OCI-LY1 (cell line): Measurements from ENCODE around the gene ASIP.

Source experiments
- H2AFZ ChIP-seq: fragments of 200-600 bp; sonication (generic), shearing (Covaris generic); 2 replicates; pipeline ENCODE4 v1.6.0; 2014; ENCODE audit warnings: antibody characterized with exemption, mild to moderate bottlenecking, low read length
- H3F3A ChIP-seq: fragments of 200-600 bp; sonication (generic), shearing (Covaris generic); 2 replicates; pipeline ENCODE4 v1.6.0; 2014; ENCODE audit warnings: mild to moderate bottlenecking, antibody characterized with exemption, low read length, moderate library complexity; ENCODE audit not compliant: insufficient read depth
- H3K27ac ChIP-seq: fragments of 200-600 bp; sonication (generic); 2 replicates; pipeline ENCODE4 v1.5.1; 2014; ENCODE audit warnings: low read length, mixed run types, mild to moderate bottlenecking, low read depth; ENCODE audit not compliant: poor library complexity, severe bottlenecking
- H3K27me3 ChIP-seq: fragments of 200-600 bp; sonication (generic); 2 replicates; pipeline ENCODE4 v1.6.0; 2014; ENCODE audit warnings: antibody characterized with exemption, mild to moderate bottlenecking, low read length, moderate library complexity; ENCODE audit not compliant: insufficient read depth
- H3K36me3 ChIP-seq: fragments of 200-600 bp; sonication (generic); 2 replicates; pipeline ENCODE4 v1.6.1; 2014; ENCODE audit warnings: mild to moderate bottlenecking, antibody characterized with exemption, low read length, moderate library complexity, mixed read lengths; ENCODE audit not compliant: insufficient read depth
- H3K4me1 ChIP-seq: fragments of 200-600 bp; sonication (generic); 2 replicates; pipeline ENCODE4 v1.5.1; 2014; ENCODE audit warnings: mild to moderate bottlenecking, low read length, moderate library complexity; ENCODE audit not compliant: insufficient read depth, severe bottlenecking
- H3K4me2 ChIP-seq: fragments of 200-600 bp; sonication (generic), shearing (Covaris generic); 2 replicates; pipeline ENCODE4 v1.6.1; 2014; ENCODE audit warnings: low read length
- H3K4me3 ChIP-seq: fragments of 200-600 bp; sonication (generic); 2 replicates; pipeline ENCODE4 v1.5.1; 2014; ENCODE audit warnings: low read length, low read depth, mild to moderate bottlenecking, mixed read lengths; ENCODE audit not compliant: poor library complexity, severe bottlenecking
- H3K79me2 ChIP-seq: fragments of 200-600 bp; shearing (Covaris generic); 2 replicates; pipeline ENCODE4 v1.6.1; 2016; ENCODE audit warnings: mixed run types, low read length, mixed read lengths; ENCODE audit not compliant: insufficient read depth
- H3K9ac ChIP-seq: fragments of 200-600 bp; sonication (generic), shearing (Covaris generic); 2 replicates; pipeline ENCODE4 v1.6.1; 2014; ENCODE audit warnings: mild to moderate bottlenecking, low read length, mixed read lengths
- H3K9me2 ChIP-seq: fragments of 200-600 bp; sonication (generic), shearing (Covaris generic); 2 replicates; pipeline ENCODE4 v1.6.1; 2014; ENCODE audit warnings: low read depth, mild to moderate bottlenecking, low read length, mixed read lengths
- H3K9me3 ChIP-seq: fragments of 200-600 bp; shearing (Covaris generic); 2 replicates; pipeline ENCODE4 v1.6.1; 2014; ENCODE audit warnings: low read length, mixed read lengths
- H4K20me1 ChIP-seq: fragments of 200-600 bp; sonication (generic), shearing (Covaris generic); 2 replicates; pipeline ENCODE4 v1.6.0; 2016; ENCODE audit warnings: mild to moderate bottlenecking, low read length; ENCODE audit not compliant: insufficient read depth
- EZH2 ChIP-seq: fragments of 200-600 bp; sonication (generic), shearing (Covaris generic); IDR thresholded peaks from 2 replicates; pipeline ENCODE4 v1.8.0; 2017; ENCODE audit warnings: borderline replicate concordance, mixed run types, mild to moderate bottlenecking, antibody characterized with exemption, low read length, moderate library complexity, mixed read lengths
- TF ChIP-seq, protein P1 (sequence below): fragments of 200-600 bp; sonication (generic), shearing (Covaris generic); IDR thresholded peaks from 2 replicates; pipeline ENCODE4 v1.5.1; 2017; ENCODE audit warnings: mild to moderate bottlenecking, antibody characterized with exemption, low read length, moderate library complexity, mixed read lengths

ASIP gene

GRCh38 chr20:34215711-34216381 is 25.4 kb upstream of the ASIP start:
- Histone ChIP-seq H3K9ac (no peak overlapping the region), H3K36me3 (no peaks in the 10 kb centered on the region; the same call in 1 of the 2 replicates), H3K79me2 (no peaks in the 10 kb centered on the region), H3K4me1 (no peaks in the 10 kb centered on the region), H3K4me3 (no peak overlapping the region), H3K9me2 (no peaks in the 10 kb centered on the region), H3F3A (no peaks in the 10 kb centered on the region), H3K27ac (no peak overlapping the region), H3K27me3 (no peaks in the 10 kb centered on the region; the same call in 1 of the 2 replicates), H2AFZ (no peak overlapping the region), H4K20me1 (no peaks in the 10 kb centered on the region), H3K9me3 (peaks cover 7% of the 10 kb centered on the region), H3K4me2 (no peak overlapping the region)
- TF ChIP-seq, protein P1, sequence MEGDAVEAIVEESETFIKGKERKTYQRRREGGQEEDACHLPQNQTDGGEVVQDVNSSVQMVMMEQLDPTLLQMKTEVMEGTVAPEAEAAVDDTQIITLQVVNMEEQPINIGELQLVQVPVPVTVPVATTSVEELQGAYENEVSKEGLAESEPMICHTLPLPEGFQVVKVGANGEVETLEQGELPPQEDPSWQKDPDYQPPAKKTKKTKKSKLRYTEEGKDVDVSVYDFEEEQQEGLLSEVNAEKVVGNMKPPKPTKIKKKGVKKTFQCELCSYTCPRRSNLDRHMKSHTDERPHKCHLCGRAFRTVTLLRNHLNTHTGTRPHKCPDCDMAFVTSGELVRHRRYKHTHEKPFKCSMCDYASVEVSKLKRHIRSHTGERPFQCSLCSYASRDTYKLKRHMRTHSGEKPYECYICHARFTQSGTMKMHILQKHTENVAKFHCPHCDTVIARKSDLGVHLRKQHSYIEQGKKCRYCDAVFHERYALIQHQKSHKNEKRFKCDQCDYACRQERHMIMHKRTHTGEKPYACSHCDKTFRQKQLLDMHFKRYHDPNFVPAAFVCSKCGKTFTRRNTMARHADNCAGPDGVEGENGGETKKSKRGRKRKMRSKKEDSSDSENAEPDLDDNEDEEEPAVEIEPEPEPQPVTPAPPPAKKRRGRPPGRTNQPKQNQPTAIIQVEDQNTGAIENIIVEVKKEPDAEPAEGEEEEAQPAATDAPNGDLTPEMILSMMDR = no peak
- TF ChIP-seq EZH2 = no peak

GRCh38 chr20:34216382-34216742 is 24.9 kb upstream of the ASIP start:
- H3K4me3 ChIP-seq = no peak overlapping the region
- H3K4me2 ChIP-seq = no peak overlapping the region
- H3K79me2 ChIP-seq = no peaks in the 10 kb centered on the region
- H3K9me3 ChIP-seq = peaks cover 7% of the 10 kb centered on the region
- no peak overlapping the region for H3K9ac ChIP-seq
- no peak overlapping the region for H3K27ac ChIP-seq
- no peaks in the 10 kb centered on the region for H3F3A ChIP-seq
- H2AFZ ChIP-seq = no peak overlapping the region
- no peaks in the 10 kb centered on the region for H3K9me2 ChIP-seq
- H3K27me3 ChIP-seq = no peaks in the 10 kb centered on the region; the same call in 1 of the 2 replicates
- no peaks in the 10 kb centered on the region for H4K20me1 ChIP-seq
- TF ChIP-seq, protein P1 = no peak
- no peaks in the 10 kb centered on the region; the same call in 1 of the 2 replicates for H3K36me3 ChIP-seq
- H3K4me1 ChIP-seq = no peaks in the 10 kb centered on the region

DNA sequence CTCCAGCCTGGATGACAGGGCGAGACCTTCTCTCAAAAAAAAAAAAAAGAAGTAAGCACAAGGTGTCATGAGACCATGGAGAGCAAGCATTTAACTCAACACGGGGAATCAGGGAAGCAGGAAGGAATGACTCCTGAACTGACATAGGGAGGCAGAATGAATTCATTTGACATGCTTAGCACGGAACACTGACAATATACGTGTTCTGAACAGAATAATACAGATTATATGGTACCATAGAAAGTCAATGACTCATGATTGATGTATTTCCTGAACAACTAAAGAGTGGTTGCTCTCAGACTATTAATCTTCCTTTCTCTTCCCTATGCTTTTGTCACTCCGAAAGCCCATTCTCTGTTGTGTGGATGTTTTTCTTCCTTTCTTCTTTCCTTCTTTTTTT is 20.7 kb upstream of the ASIP start:
- H3K9ac ChIP-seq = no peak overlapping the region
- no peaks in the 10 kb centered on the region for H3F3A ChIP-seq
- H3K27me3 ChIP-seq = no peaks in the 10 kb centered on the region
- no peaks in the 10 kb centered on the region for H3K9me3 ChIP-seq
- no peaks in the 10 kb centered on the region for H3K79me2 ChIP-seq
- no peaks in the 10 kb centered on the region for H3K36me3 ChIP-seq
- H3K4me3 ChIP-seq = no peak overlapping the region
- H3K4me2 ChIP-seq = no peak overlapping the region
- no peaks in the 10 kb centered on the region for H3K4me1 ChIP-seq
- H4K20me1 ChIP-seq = no peaks in the 10 kb centered on the region
- H3K27ac ChIP-seq = no peak overlapping the region
- H3K9me2 ChIP-seq = no peaks in the 10 kb centered on the region
- no peak overlapping the region for H2AFZ ChIP-seq
- TF ChIP-seq, protein P1 = no peak
- TF ChIP-seq EZH2 = no peak
